Activated T-cell treated with anti-CD3 and anti-CD28 coated beads, Interleukin-2, amount 50 U/mL, for 24 hours (primary cell): ENCODE results near the gene PTX4.

Experiments
- DNase-seq: peaks from one replicate; pipeline ENCODE4 v3.0.0-alpha.2; 2020
- H3K27ac Mint-ChIP-seq: 2 replicates; pipeline ENCODE4 v1.8.0; 2020; ENCODE audit warnings: mild to moderate bottlenecking, mixed read lengths
- H3K27me3 Mint-ChIP-seq: 2 replicates; pipeline ENCODE4 v1.8.0; 2020; ENCODE audit warnings: mixed read lengths
- H3K36me3 Mint-ChIP-seq: 2 replicates; pipeline ENCODE4 v1.8.0; 2020; ENCODE audit warnings: low read depth, mixed read lengths
- H3K4me1 Mint-ChIP-seq: 2 replicates; pipeline ENCODE4 v1.8.0; 2020; ENCODE audit warnings: low read depth, mixed read lengths
- H3K4me3 Mint-ChIP-seq: 2 replicates; pipeline ENCODE4 v1.8.0; 2020; ENCODE audit warnings: mild to moderate bottlenecking, moderate library complexity, mixed read lengths
- H3K9me3 Mint-ChIP-seq: 2 replicates; pipeline ENCODE4 v1.8.0; 2020; ENCODE audit warnings: mixed read lengths

PTX4 gene

DNA sequence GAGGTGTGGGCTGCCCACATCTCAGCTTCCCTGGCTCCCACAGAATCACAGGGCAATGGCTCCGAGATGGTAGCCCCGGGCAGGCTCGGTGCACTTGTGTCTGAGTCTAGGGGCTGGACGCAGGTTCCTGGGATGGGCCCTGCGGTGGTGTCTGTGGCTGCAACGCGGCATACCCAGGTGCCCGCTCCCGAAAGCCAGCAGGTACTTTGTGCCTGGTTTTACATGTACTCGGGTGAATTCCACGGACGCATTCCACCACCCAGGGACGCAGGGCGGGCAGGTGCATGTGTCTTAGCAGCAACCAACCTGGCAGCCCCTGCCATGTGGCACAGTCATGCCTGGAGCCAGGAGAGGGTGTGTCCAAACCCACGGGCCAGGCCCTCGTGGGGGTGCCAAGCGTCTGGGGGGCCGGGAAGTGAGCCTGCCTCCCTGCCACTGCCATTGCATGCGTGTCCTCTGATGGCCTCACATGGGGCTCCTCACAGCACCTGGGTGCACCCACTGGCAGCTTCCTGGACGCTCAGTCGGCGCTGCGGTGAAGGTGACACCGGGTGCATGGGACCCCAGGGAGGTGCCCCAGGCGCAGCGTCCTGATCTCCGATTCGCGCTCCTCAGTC lies 40.3 kb upstream of the PTX4 start:
- H3K36me3 Mint-ChIP-seq = peaks cover 7% of the 10 kb centered on the region
- peak overlapping the region; percentile 61 for H3K27ac Mint-ChIP-seq
- no peaks in the 10 kb centered on the region for H3K27me3 Mint-ChIP-seq
- H3K4me1 Mint-ChIP-seq = peaks cover 45% of the 10 kb centered on the region
- H3K4me3 Mint-ChIP-seq = no peak overlapping the region
- no peaks in the 10 kb centered on the region for H3K9me3 Mint-ChIP-seq
- DNase-seq = no peak

DNA sequence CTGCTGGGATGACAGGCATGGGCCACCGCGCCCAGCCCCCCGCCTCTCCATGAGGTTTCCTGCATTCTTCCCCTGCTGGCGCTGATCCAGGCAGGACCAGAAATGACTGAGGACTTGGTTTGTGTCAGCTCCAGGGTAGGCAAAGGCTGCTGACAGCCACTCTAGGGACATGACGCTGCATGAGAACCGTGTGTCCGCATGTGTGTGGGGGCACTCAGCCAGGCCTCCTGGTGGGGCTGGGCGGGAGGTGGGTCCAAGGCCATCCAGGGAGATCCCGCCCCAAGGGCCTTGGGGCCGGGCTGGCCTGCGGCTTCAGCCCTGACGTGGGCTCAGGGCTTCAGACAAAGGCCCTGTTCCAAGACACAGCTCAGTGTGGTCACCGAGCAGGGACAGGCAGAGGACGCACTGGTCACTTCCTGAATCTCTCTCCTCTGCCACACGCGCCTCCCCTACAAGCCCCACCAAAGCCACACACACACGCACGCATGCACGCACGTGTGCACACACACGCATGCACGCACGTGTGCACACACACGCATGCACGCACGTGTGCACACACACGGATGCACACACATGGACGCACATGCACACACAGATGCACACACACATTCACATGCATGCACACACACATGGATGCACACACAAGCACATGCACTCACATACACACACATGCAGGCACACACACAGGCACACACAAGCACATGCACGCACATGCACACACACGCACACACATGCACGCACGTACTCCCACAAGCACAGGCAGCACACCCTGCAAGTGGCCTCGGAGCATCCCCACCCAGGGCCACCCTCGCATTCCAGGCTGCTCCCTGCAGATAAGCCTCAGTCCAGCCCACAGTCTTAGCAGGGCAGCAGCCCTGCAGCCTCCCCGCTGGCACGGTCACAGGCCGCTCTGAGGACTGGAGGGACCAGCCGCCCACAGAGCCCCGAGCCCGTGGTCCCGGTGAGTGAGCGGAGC lies 39.4 kb upstream of the PTX4 start:
- Mint-ChIP-seq H3K4me1 (peaks cover 42% of the 10 kb centered on the region), H3K27ac (peak overlapping the region; percentile 64), H3K36me3 (no peaks in the 10 kb centered on the region), H3K9me3 (no peaks in the 10 kb centered on the region), H3K27me3 (no peaks in the 10 kb centered on the region), H3K4me3 (no peak overlapping the region)
- DNase-seq = no peak

DNA sequence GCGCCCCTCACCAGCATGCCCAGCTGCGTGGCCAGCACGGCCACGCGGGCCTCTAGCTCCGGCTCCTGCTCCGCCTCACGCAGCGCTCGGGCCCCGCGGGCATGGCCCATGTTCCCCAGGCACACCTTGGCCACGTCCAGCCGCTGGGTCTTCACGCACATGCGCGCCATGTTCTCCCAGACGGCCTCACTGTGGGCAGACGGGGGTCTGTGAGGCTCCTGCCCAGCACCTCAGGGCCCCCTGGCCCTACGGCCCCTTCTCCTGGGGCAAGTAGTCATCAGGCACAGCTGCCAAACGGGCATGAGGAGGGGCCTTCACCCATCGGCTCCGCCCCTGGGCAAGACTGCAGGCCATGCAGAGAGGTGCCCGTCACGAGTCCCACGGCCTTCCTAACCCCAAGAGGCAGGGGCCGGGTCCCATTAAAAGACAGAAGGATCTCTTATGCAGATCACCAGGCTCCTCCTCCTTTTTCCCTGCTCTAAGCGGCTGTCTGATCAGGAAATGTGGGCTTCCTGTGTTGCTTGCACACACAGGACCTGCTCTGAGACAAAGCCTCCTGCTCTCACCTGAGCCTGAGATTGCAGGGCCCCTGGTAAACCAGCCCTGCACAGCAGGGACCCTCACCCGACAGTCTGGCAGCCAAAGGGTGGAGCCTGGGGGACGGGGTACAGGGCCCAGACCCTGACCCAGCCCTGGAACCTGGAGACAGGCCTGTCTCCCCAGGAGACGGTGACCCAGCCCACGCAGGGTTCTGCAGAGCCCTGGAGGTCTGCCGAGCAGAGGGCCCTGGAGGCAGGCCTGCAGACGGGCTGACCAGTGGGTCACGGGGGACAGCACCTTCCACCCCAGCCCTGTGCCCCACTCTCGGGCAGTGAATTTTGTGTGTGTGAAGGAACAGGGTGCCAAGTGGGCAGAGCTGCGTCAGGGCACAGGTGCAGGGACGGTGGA lies 38.1 kb upstream of the PTX4 start:
- H3K4me3 Mint-ChIP-seq = no peak overlapping the region
- DNase-seq = peak; percentile 67
- H3K4me1 Mint-ChIP-seq = peaks cover 35% of the 10 kb centered on the region
- no peaks in the 10 kb centered on the region for H3K27me3 Mint-ChIP-seq
- H3K36me3 Mint-ChIP-seq = no peaks in the 10 kb centered on the region
- H3K27ac Mint-ChIP-seq = peak overlapping the region; percentile 64
- H3K9me3 Mint-ChIP-seq = no peaks in the 10 kb centered on the region

DNA sequence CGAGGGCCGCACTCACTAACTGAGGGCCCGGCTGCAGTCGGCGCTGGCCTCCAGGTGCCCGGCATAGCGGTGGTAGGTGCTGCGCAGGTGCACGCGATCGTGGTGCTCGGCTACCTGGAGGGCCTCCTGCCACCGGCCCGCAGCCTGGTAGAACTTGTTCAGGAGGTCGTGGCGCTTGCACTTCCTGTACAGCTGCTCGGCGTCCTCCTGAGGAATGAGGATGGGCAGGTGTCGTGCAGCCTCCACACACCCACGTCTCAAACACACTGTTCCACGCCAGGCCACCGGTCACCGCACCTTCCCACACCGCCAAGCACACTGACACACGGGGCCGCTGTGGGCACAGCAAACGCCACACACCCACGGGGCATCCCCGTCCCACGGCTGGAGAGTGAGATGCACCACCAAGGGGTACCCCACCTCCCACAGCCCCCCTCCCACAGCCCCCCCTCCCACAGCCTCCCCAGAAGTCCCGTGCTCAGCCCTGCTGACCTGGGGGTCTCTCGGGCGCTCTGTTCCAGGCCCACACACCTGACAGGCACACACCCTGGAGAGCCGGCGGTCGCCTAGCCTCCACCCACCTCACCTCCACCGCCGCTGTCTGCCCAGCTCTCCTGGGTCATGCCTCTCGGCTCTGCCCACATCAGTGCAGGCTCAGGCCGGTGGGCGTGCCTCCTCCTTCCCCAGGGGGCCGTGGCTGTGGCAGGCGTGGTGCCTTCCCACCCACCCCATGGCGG lies 37.3 kb upstream of the PTX4 start:
- Mint-ChIP-seq H3K27me3 (no peaks in the 10 kb centered on the region), H3K36me3 (no peaks in the 10 kb centered on the region), H3K4me3 (peak overlapping the region; percentile 64), H3K27ac (peak overlapping the region; percentile 82), H3K9me3 (no peaks in the 10 kb centered on the region), H3K4me1 (peaks cover 33% of the 10 kb centered on the region)
- peak; percentile 54 for DNase-seq

DNA sequence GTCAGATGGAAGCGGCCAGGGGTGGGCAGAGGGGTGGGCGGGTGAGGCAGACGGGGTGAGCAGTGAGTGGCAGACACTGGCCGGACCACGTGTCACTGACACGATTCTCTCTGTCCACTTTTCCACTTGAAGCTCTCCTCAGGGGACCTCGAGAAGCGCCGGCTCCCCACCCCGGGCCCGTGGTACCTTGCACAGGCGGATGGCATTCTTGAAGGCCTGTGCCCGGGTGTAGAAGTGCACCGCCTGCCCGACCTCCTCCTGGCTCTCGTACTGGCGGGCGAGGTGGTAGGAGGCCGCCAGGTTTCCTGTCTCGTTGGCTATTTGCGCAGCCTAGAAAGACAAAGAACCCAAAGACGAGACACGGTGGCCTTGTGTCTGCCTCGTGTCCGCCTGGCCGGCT lies 35.6 kb upstream of the PTX4 start:
- DNase-seq = no peak
- H3K4me1 Mint-ChIP-seq = peaks cover 25% of the 10 kb centered on the region
- H3K36me3 Mint-ChIP-seq = peaks cover 7% of the 10 kb centered on the region
- no peaks in the 10 kb centered on the region for H3K9me3 Mint-ChIP-seq
- H3K27me3 Mint-ChIP-seq = no peaks in the 10 kb centered on the region
- peak overlapping the region; percentile 29 for H3K27ac Mint-ChIP-seq
- H3K4me3 Mint-ChIP-seq = no peak overlapping the region

DNA sequence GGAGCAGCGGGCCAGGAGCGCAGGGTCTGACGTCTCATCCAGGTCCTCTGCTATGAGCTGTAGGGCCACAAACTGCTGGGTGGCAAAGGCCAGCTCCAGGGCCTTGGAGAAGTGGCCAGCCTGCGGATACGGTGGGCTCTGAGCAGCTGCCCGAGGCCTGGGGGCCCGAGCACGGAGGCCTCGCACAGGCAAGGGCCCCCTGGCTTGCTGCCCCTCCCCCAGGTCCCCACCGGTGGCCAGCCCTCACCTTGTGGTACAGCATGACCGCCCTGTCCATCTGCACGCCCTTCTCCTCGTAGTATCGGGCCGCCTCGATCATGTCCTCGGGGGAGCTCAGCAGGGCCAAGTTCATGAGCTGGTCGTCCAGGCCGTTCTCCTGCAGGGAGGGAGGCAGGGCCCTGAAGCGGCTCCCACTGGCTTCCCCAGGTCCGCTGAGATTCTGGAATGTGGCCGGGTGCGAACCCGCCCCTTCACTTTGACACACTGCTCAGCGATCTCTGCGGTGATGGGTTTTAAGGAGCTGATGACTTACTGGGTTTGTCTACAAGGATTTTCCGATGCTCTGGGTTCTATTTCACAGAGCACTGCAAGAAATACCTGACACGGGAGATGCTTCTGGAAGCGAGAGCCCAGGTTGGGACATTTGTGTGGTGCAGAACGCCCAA lies 35.0 kb upstream of the PTX4 start:
- Mint-ChIP-seq H3K36me3 (peaks cover 7% of the 10 kb centered on the region), H3K27ac (peak overlapping the region; percentile 29), H3K27me3 (no peaks in the 10 kb centered on the region), H3K4me1 (peaks cover 25% of the 10 kb centered on the region), H3K4me3 (no peak overlapping the region), H3K9me3 (no peaks in the 10 kb centered on the region)
- no peak for DNase-seq

DNA sequence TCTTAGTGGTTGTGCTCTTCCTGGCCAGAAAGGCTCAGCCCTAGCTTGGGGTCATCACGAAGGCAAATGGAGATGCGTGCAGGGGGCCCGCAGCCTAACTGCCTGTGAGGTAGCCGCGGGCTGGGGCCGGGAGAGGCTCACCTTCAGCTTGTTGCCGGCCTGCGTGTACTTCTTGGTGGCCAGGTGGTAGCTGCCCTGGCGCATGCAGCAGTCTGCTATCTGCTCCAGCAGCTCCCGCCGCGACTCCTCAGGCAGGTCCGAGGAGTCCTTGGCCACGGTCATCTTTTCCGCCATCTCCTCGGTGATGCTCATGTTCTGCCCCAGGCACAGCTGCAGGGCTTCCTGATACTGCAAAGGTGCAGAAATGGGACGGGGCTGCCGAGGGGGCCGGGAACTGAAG lies 31.7 kb upstream of the PTX4 start:
- H3K36me3 Mint-ChIP-seq = peaks cover 7% of the 10 kb centered on the region
- H3K4me1 Mint-ChIP-seq = peaks cover 4% of the 10 kb centered on the region
- DNase-seq = no peak
- H3K27ac Mint-ChIP-seq = no peak overlapping the region
- H3K27me3 Mint-ChIP-seq = no peaks in the 10 kb centered on the region
- no peaks in the 10 kb centered on the region for H3K9me3 Mint-ChIP-seq
- H3K4me3 Mint-ChIP-seq = no peak overlapping the region

DNA sequence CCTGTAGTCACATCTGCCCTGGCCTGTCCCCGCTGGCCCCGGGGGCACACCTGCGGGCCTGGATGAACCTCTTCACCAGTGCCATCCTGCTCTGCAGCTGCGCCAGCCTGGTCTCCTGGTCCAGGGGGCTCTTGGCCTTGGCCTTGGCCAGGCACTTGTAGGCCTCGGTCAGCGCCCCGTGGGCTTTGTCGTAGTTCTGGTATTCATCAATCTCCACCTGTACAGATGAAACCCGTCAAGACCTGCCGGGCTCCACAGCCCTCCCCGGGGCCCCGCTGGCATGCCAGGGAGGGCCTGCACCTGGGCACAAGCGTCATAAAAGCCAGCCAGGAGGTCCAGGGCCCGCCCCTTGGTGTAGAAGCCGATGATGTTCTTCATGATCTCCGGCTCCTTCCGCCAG lies 31.1 kb upstream of the PTX4 start:
- Mint-ChIP-seq H3K4me3 (no peak overlapping the region), H3K36me3 (peaks cover 7% of the 10 kb centered on the region), H3K27ac (no peak overlapping the region), H3K4me1 (no peaks in the 10 kb centered on the region), H3K27me3 (no peaks in the 10 kb centered on the region), H3K9me3 (no peaks in the 10 kb centered on the region)
- no peak for DNase-seq

DNA sequence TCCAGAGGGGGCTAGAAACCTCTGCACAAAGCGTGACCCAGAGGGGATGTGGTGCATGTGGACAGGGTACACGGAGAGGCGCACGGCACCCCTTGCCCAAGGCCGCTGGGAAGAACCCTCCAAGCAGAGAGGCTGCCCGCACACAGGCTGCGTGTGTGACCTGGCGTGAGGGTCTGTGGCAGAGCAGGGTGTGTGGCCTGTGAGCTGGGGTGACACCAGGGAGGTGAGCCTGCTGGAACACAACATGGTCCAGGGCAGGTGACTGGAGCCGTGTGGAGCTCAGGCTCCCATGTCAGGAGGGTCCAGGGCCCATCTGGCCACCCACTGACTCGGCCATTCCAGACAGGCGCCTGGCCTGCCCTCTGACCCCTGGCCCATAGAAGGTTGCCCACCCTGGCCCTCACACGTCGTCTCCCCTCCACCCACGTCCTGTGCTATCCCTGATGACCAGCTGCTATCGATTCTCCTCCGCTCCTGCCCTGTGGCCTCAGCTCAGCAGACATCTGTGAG lies 29.9 kb upstream of the PTX4 start:
- Mint-ChIP-seq H3K9me3 (no peaks in the 10 kb centered on the region), H3K27ac (no peak overlapping the region), H3K4me1 (no peaks in the 10 kb centered on the region), H3K27me3 (no peaks in the 10 kb centered on the region), H3K4me3 (no peak overlapping the region), H3K36me3 (peaks cover 7% of the 10 kb centered on the region)
- no peak for DNase-seq

DNA sequence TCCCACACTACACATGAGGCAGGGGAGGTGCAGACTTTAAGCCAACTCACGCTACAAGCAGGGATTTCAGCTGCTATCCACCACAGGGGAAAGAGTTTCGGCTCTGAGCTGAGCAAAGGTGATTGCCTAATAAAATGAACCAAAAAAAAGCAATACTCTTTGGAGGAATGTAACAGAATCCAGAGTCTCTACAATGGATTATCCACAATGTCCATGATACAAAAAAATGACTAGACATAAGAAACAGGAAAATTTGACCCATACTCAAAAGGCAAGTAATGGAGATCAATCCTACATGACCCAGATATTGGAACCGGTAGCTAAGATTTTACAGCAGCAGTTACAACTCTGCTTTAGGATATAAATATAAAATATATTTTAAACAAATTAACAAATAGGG lies 25.8 kb upstream of the PTX4 start:
- no peaks in the 10 kb centered on the region for H3K4me1 Mint-ChIP-seq
- no peak overlapping the region for H3K4me3 Mint-ChIP-seq
- DNase-seq = no peak
- H3K9me3 Mint-ChIP-seq = no peaks in the 10 kb centered on the region
- no peaks in the 10 kb centered on the region for H3K27me3 Mint-ChIP-seq
- peaks cover 29% of the 10 kb centered on the region for H3K36me3 Mint-ChIP-seq
- no peak overlapping the region for H3K27ac Mint-ChIP-seq

DNA sequence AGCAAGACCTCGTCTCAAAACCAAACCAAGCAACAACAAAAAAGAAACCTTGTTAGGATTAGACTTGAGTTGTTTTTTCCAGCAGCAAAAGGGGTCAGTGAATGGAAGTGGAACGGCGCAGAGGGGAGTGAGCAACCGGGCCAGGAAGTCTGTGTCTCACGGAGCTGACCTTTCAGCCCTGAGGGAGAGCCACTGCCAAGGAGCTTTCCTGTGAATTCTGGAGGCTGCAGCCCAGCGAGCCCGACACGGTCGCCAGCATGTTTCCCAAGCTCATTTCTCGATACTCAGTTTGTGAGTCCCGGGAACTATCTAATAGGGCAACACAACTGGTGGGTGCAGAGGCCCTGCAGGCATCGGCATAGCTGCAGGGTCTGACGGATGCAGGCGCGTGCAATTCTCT lies 24.0 kb upstream of the PTX4 start:
- Mint-ChIP-seq H3K27me3 (no peaks in the 10 kb centered on the region), H3K36me3 (peaks cover 40% of the 10 kb centered on the region), H3K4me1 (no peaks in the 10 kb centered on the region), H3K4me3 (no peak overlapping the region), H3K9me3 (no peaks in the 10 kb centered on the region), H3K27ac (no peak overlapping the region)
- no peak for DNase-seq

DNA sequence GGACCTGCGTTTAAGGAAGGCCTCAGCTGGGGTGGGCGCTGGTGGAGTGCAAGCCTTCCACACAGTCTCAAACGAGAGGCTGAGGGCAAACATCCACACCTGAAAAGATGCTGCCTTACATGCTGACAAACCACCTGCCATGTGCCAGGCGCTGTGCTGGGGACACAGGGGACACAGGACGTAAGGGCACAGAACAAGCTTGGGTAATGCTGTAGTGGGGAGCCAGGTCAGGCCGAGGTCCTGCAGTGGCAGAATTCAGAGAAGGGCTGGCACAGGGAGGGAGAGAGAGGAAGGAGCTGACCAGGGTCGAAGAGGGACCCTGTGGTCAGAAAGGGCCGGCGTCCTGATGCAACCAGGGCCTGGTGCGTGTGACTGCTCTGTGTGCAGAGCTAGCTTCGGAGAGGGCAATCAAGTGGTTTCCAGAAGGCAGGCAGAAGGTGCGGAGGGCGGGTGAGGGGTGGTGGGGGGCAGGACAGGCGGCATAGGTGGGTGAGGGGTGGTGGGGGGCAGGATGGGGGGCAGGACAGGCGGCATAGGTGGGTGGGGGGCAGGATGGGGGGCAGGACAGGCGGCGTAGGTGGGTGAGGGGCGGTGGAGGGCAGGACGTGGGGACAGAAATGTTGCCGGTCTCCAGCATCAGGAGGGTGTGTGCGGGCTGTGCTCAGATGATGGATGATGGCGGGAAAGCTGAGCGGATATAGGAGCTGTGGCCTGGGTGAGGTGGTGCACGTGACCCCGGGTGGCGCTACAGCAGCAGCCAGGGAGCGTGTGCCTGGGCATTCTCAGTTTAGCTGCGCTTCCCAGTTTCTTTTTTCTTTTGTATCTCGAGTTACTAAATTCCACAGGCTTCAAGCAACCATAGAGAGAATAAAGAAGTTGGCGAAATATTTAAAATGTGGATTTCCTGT lies 23.2 kb upstream of the PTX4 start:
- no peaks in the 10 kb centered on the region for H3K4me1 Mint-ChIP-seq
- peak overlapping the region; percentile 34 for H3K27ac Mint-ChIP-seq
- no peaks in the 10 kb centered on the region for H3K9me3 Mint-ChIP-seq
- H3K36me3 Mint-ChIP-seq = peaks cover 47% of the 10 kb centered on the region
- no peaks in the 10 kb centered on the region for H3K27me3 Mint-ChIP-seq
- H3K4me3 Mint-ChIP-seq = no peak overlapping the region
- DNase-seq = no peak

DNA sequence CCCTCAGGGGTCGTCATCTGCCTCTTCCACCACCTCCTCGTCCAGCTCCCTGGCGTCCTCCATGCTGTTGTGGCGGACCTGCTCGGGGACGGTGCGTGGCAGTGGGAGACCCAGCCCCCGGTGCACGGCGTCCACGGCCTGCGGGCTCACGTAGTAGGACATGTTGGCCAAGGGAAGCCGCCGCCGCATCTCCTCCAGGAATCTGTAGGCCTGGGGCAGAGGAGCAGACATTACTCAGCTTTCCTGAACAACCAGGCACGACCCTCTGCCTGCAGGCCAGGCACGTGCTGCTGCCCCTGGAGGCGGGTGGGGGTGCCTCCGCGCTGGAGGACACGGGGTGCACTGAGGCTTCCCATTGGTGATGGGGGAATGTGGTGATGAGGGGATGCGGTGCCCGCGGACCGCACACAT lies 22.2 kb upstream of the PTX4 start:
- no peak for DNase-seq
- no peak overlapping the region for H3K27ac Mint-ChIP-seq
- no peaks in the 10 kb centered on the region for H3K9me3 Mint-ChIP-seq
- no peaks in the 10 kb centered on the region for H3K4me1 Mint-ChIP-seq
- H3K36me3 Mint-ChIP-seq = peaks cover 55% of the 10 kb centered on the region
- no peak overlapping the region for H3K4me3 Mint-ChIP-seq
- H3K27me3 Mint-ChIP-seq = no peaks in the 10 kb centered on the region
